ENCODE measurements around the gene MORC3.
"Not testable (repeated sequence)": the region's sequence is repeated elsewhere in the genome, so short reads cannot be mapped to it uniquely, and the experiment has no call there.

The MORC3 gene

GRCh38 chr21:36323032-36323431, 3.0 kb downstream of the MORC3 start:
- DNase-seq, result no peak

- no peak for DNase-seq
Measured at GRCh38 chr21:36325373-36326010, 5.5 kb downstream of the MORC3 start.

GRCh38 chr21:36330904-36331303, 10.9 kb downstream of the MORC3 start:
- DNase-seq, result peak; percentile 51

- DNase-seq, result no peak
Measured at GRCh38 chr21:36337099-36337509, 17.1 kb downstream of the MORC3 start.

- no peak for DNase-seq
Measured at GRCh38 chr21:36338975-36339374, 19.0 kb downstream of the MORC3 start.

- DNase-seq, result not testable (repeated sequence)
Measured at GRCh38 chr21:36342581-36342980, 22.6 kb downstream of the MORC3 start.

GRCh38 chr21:36344931-36345330, 24.9 kb downstream of the MORC3 start:
- no peak for DNase-seq

- DNase-seq, result no peak
Measured at GRCh38 chr21:36347278-36347961, 27.4 kb downstream of the MORC3 start.

GRCh38 chr21:36347962-36348328, 27.9 kb downstream of the MORC3 start:
- DNase-seq, result no peak

- DNase-seq, result no peak
Measured at GRCh38 chr21:36349315-36349714, 29.3 kb downstream of the MORC3 start.

- no peak for DNase-seq
Measured at GRCh38 chr21:36350282-36350910, 30.4 kb downstream of the MORC3 start.

GRCh38 chr21:36354918-36355680, 35.1 kb downstream of the MORC3 start:
- DNase-seq, result no peak

- no peak for DNase-seq
Measured at GRCh38 chr21:36355868-36356267, 35.9 kb downstream of the MORC3 start.

- DNase-seq, result no peak
Measured at GRCh38 chr21:36359185-36359584, 39.2 kb downstream of the MORC3 start.

GRCh38 chr21:36369064-36369685, 49.2 kb downstream of the MORC3 start:
- DNase-seq, result no peak

- DNase-seq, result no peak
Measured at GRCh38 chr21:36375994-36376393, 56.0 kb downstream of the MORC3 start.

- no peak for DNase-seq
Measured at GRCh38 chr21:36377391-36377842, 57.4 kb downstream of the MORC3 start.

GRCh38 chr21:36379251-36379650, 59.3 kb downstream of the MORC3 start:
- DNase-seq, result no peak

GRCh38 chr21:36381841-36382589, 62.0 kb downstream of the MORC3 start:
- DNase-seq, result no peak

GRCh38 chr21:36382722-36383121, 62.7 kb downstream of the MORC3 start:
- DNase-seq, result not testable (repeated sequence)

- DNase-seq, result no peak
Measured at GRCh38 chr21:36384885-36385232, 64.9 kb downstream of the MORC3 start.

All from right hindlimb (tissue), 1 donor.